H9 (cell line): ENCODE data around the gene CDO1. TPM values are rescaled to one million over a fixed set of nuclear protein-coding genes. Genes with fewer than 3 reads are reported as not detected.

Source experiments
- DNase-seq: peaks from one replicate; pipeline ENCODE4 v3.0.0-alpha.2; 2017
- H2AFZ ChIP-seq: one replicate; pipeline ENCODE4 v1.6.1; 2013; ENCODE audit warnings: mild to moderate bottlenecking, low read length, control low read depth, moderate library complexity
- H2AK5ac ChIP-seq: 2 replicates; pipeline ENCODE4 v1.6.1; 2013; ENCODE audit warnings: low read length, control low read depth, mixed read lengths; ENCODE audit not compliant: insufficient read length
- H2BK120ac ChIP-seq: one replicate; pipeline ENCODE4 v1.6.1; 2013; ENCODE audit warnings: low read depth, mild to moderate bottlenecking, low read length, control low read depth, inconsistent platforms; ENCODE audit not compliant: poor library complexity, severe bottlenecking
- H2BK12ac ChIP-seq: 2 replicates; pipeline ENCODE4 v1.6.1; 2013; ENCODE audit warnings: low read length, control low read depth, mixed read lengths, low read depth; ENCODE audit not compliant: insufficient read length
- H2BK15ac ChIP-seq: 2 replicates; pipeline ENCODE4 v1.6.1; 2013; ENCODE audit warnings: low read depth, low read length, control low read depth
- H2BK20ac ChIP-seq: one replicate; pipeline ENCODE4 v1.6.1; 2013; ENCODE audit warnings: low read depth, mild to moderate bottlenecking, low read length, control low read depth, inconsistent platforms; ENCODE audit not compliant: poor library complexity, severe bottlenecking
- H2BK5ac ChIP-seq: 2 replicates; pipeline ENCODE4 v1.6.1; 2013; ENCODE audit warnings: low read length, control low read depth, mixed read lengths; ENCODE audit not compliant: insufficient read length
- H3K14ac ChIP-seq: 2 replicates; pipeline ENCODE4 v1.6.1; 2013; ENCODE audit warnings: low read length, control low read depth; ENCODE audit not compliant: insufficient read depth
- H3K18ac ChIP-seq: 2 replicates; pipeline ENCODE4 v1.6.1; 2013; ENCODE audit warnings: low read depth, mild to moderate bottlenecking, mixed read lengths, low read length, control low read depth; ENCODE audit not compliant: insufficient read length
- H3K23ac ChIP-seq: 2 replicates; pipeline ENCODE4 v1.6.1; 2013; ENCODE audit warnings: low read length, control low read depth, mixed read lengths, low read depth; ENCODE audit not compliant: insufficient read length
- H3K23me2 ChIP-seq: 2 replicates; pipeline ENCODE4 v1.6.1; 2013; ENCODE audit warnings: low read depth, mild to moderate bottlenecking, mixed read lengths, low read length, control low read depth; ENCODE audit not compliant: insufficient read length, poor library complexity, severe bottlenecking
- H3K27ac ChIP-seq: 2 replicates; pipeline ENCODE4 v1.5.1; 2013; ENCODE audit warnings: low read length, control low read depth, mixed read lengths, low read depth; ENCODE audit not compliant: insufficient read length
- H3K27me3 ChIP-seq: 2 replicates; pipeline ENCODE4 v1.6.1; 2013; ENCODE audit warnings: low read length, control low read depth, inconsistent platforms; ENCODE audit not compliant: insufficient read depth
- H3K4ac ChIP-seq: 2 replicates; pipeline ENCODE4 v1.6.1; 2013; ENCODE audit warnings: low read depth, mild to moderate bottlenecking, control low read depth, inconsistent platforms, low read length, moderate library complexity
- H3K4me1 ChIP-seq: 2 replicates; pipeline ENCODE4 v1.6.1; 2013; ENCODE audit warnings: low read length, control low read depth, inconsistent platforms; ENCODE audit not compliant: insufficient read depth
- H3K4me2 ChIP-seq: 2 replicates; pipeline ENCODE4 v1.6.1; 2013; ENCODE audit warnings: low read length, control low read depth, mixed read lengths; ENCODE audit not compliant: insufficient read length, insufficient read depth
- H3K56ac ChIP-seq: 2 replicates; pipeline ENCODE4 v1.6.1; 2013; ENCODE audit warnings: low read depth, mild to moderate bottlenecking, mixed read lengths, low read length, control low read depth; ENCODE audit not compliant: insufficient read length
- H3K79me1 ChIP-seq: 2 replicates; pipeline ENCODE4 v1.6.1; 2013; ENCODE audit warnings: low read depth, mild to moderate bottlenecking, moderate library complexity, low read length, control low read depth, inconsistent platforms; ENCODE audit not compliant: insufficient read depth, poor library complexity, severe bottlenecking
- H3K79me2 ChIP-seq: 2 replicates; pipeline ENCODE4 v1.6.1; 2013; ENCODE audit warnings: low read length, control low read depth, inconsistent platforms; ENCODE audit not compliant: insufficient read depth
- H3K9ac ChIP-seq: 2 replicates; pipeline ENCODE4 v1.6.1; 2013; ENCODE audit warnings: low read length, control low read depth, mixed read lengths; ENCODE audit not compliant: insufficient read length; ENCODE audit errors: extremely low read depth
- H3K9me3 ChIP-seq: one replicate; pipeline ENCODE4 v1.6.1; 2013; ENCODE audit warnings: low read depth, low read length, inconsistent platforms; ENCODE audit not compliant: control insufficient read depth
- H3T11ph ChIP-seq: one replicate; pipeline ENCODE4 v1.6.1; 2013; ENCODE audit warnings: mild to moderate bottlenecking, low read length, control low read depth, inconsistent platforms
- H4K20me1 ChIP-seq: one replicate; pipeline ENCODE4 v1.6.1; 2013; ENCODE audit not compliant: control insufficient read depth, insufficient read length, insufficient read depth
- H4K5ac ChIP-seq: 2 replicates; pipeline ENCODE4 v1.6.1; 2013; ENCODE audit warnings: low read depth, mild to moderate bottlenecking, mixed read lengths, low read length, control low read depth; ENCODE audit not compliant: insufficient read length
- H4K8ac ChIP-seq: replicated peaks from 2 replicates; pipeline ENCODE4 v1.6.1; 2013; ENCODE audit warnings: low read length, control low read depth, mixed read lengths, low read depth; ENCODE audit not compliant: insufficient read length
- H4K91ac ChIP-seq: 2 replicates; pipeline ENCODE4 v1.6.1; 2013; ENCODE audit warnings: low read depth, mild to moderate bottlenecking, moderate library complexity, mixed read lengths, low read length, control low read depth; ENCODE audit not compliant: insufficient read length
- H3K27ac Mint-ChIP-seq, 3 experiments: 2 replicates in 2 of 3; 3 replicates in 1 of 3; pipeline ENCODE4 v1.8.0; 2020 to 2021; ENCODE audit warnings: mixed read lengths in 3 of 3, mild to moderate bottlenecking in 1 of 3, moderate library complexity in 1 of 3
- H3K27me3 Mint-ChIP-seq: 2 replicates; pipeline ENCODE4 v1.8.0; 2021; ENCODE audit warnings: low read depth, mild to moderate bottlenecking, moderate library complexity, mixed read lengths
- H3K36me3 Mint-ChIP-seq, 3 experiments: 2 replicates in 2 of 3; 3 replicates in 1 of 3; pipeline ENCODE4 v1.8.0; 2020 to 2021; ENCODE audit warnings: low read depth in 3 of 3, mixed read lengths in 3 of 3; ENCODE audit not compliant: insufficient read depth in 1 of 3
- H3K4me1 Mint-ChIP-seq, 2 experiments: 2 replicates each; pipeline ENCODE4 v1.8.0; 2020; ENCODE audit warnings: mixed read lengths in 2 of 2
- H3K4me3 Mint-ChIP-seq, 2 experiments: 2 replicates in 1 of 2; 3 replicates in 1 of 2; pipeline ENCODE4 v1.8.0; 2020 to 2021; ENCODE audit warnings: mild to moderate bottlenecking in 2 of 2, mixed read lengths in 2 of 2, moderate library complexity in 1 of 2
- H3K9me3 Mint-ChIP-seq, 2 experiments: 2 replicates in 1 of 2; 3 replicates in 1 of 2; pipeline ENCODE4 v1.8.0; 2020; ENCODE audit warnings: mild to moderate bottlenecking in 2 of 2, mixed read lengths in 2 of 2, moderate library complexity in 1 of 2
- WGBS: extraction: QIAGEN DNeasy Blood & Tissue Kit; methylation state at CpG from one replicate; pipeline ENCODE4 v1.1.7; 2013; ENCODE audit warnings: missing lambda C conversion rate, low lambda C conversion rate, mixed read lengths; ENCODE audit not compliant: insufficient read length; ENCODE audit errors: extremely low coverage; 5-methylcytosine and 5-hydroxymethylcytosine counted together
- total RNA-seq: library from RNA; stranded (reverse); gene quantifications from 2 replicates; pipeline ENCODE4 v1.2.1, GENCODE V29; 2021
- TF ChIP-seq, protein P1 (sequence below): fragments of 200-600 bp; sonication (generic); conservative IDR thresholded peaks from 3 replicates; pipeline ENCODE4 v1.8.0; 2021; ENCODE audit warnings: antibody characterized with exemption, mild to moderate bottlenecking

The CDO1 gene
- total RNA-seq, 1 experiment from 2014 or later = 11.2 TPM

DNA sequence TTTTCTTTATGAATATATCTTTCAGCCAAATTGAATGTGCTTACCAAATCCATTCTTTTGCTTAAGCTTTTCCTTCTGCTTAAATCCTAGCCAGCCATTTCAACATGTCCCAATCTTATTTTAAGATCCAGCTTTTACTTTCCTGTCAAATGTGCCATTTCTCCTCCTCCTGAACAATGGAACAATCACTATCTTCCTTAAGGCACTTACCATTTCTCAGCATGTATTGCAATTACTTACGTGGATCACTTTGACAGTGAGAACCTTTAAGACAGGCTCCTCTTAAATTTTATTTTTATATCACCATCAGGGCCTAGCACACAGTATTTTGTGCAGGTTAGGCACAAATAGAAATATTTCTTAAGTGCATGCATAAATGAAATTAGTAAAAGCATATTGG is 4.4 kb upstream of the CDO1 start:
- Histone ChIP-seq H3K56ac (no peak overlapping the region), H3K4me2 (no peak overlapping the region), H3K9ac (no peak overlapping the region), H3K23me2 (peaks cover under 1% of the 10 kb centered on the region), H3K4ac (no peak overlapping the region), H4K20me1 (no peaks in the 10 kb centered on the region), H3K9me3 (no peaks in the 10 kb centered on the region), H2AFZ (no peak overlapping the region), H3T11ph (no peak overlapping the region), H3K14ac (no peak overlapping the region), H2BK15ac (no peak overlapping the region), H3K4me1 (no peaks in the 10 kb centered on the region), H3K27me3 (no peaks in the 10 kb centered on the region), H2BK12ac (no peak overlapping the region), H4K91ac (no peak overlapping the region), H3K18ac (no peak overlapping the region), H2BK5ac (no peak overlapping the region), H2BK120ac (no peak overlapping the region), H2AK5ac (no peak overlapping the region), H3K23ac (no peak overlapping the region), H4K5ac (no peak overlapping the region), H2BK20ac (no peak overlapping the region), H3K79me2 (no peaks in the 10 kb centered on the region), H3K79me1 (no peaks in the 10 kb centered on the region), H4K8ac (no peak overlapping the region), H3K27ac (no peak overlapping the region)
- peaks cover 5% of the 10 kb centered on the region in 2 experiments; a peak in 4 of 5 replicates for H3K9me3 Mint-ChIP-seq
- peaks cover 8% of the 10 kb centered on the region for H3K27me3 Mint-ChIP-seq
- peaks cover 0 to 5% (median 0%) of the 10 kb centered on the region in 3 experiments; a peak in 1 of 7 replicates for H3K36me3 Mint-ChIP-seq
- no CpG with 5 or more reads among the region's 1 CpG for WGBS
- H3K4me1 Mint-ChIP-seq = no peaks in the 10 kb centered on the region; a peak in 1 of 4 replicates
- TF ChIP-seq, protein P1, sequence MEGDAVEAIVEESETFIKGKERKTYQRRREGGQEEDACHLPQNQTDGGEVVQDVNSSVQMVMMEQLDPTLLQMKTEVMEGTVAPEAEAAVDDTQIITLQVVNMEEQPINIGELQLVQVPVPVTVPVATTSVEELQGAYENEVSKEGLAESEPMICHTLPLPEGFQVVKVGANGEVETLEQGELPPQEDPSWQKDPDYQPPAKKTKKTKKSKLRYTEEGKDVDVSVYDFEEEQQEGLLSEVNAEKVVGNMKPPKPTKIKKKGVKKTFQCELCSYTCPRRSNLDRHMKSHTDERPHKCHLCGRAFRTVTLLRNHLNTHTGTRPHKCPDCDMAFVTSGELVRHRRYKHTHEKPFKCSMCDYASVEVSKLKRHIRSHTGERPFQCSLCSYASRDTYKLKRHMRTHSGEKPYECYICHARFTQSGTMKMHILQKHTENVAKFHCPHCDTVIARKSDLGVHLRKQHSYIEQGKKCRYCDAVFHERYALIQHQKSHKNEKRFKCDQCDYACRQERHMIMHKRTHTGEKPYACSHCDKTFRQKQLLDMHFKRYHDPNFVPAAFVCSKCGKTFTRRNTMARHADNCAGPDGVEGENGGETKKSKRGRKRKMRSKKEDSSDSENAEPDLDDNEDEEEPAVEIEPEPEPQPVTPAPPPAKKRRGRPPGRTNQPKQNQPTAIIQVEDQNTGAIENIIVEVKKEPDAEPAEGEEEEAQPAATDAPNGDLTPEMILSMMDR = no peak
- H3K4me3 Mint-ChIP-seq = no peak overlapping the region
- DNase-seq = no peak
- no peak overlapping the region for H3K27ac Mint-ChIP-seq
